H1 (cell line): ENCODE results near the gene MAP4K5. TPM values are rescaled to one million over a fixed set of nuclear protein-coding genes. Genes with fewer than 3 reads are reported as not detected.

Experiments
- CTCF ChIA-PET: fragments of 300-600 bp; sonication (Branson Sonifier 250); formaldehyde crosslinking; loops from one replicate; lab custom pipeline; 2021; ENCODE audit not compliant: partially characterized antibody; lab: Charles Lee
- POLR2A ChIA-PET: fragments of 300-600 bp; sonication (Branson Sonifier 250); formaldehyde crosslinking; loops from one replicate; lab custom pipeline; 2021; ENCODE audit warnings: inconsistent platforms; ENCODE audit not compliant: partially characterized antibody; lab: Charles Lee
- DNase-seq, 2 experiments: peaks; one replicate each; pipeline versions ENCODE4 v3.0.0 to v3.0.0-alpha.2; 2010 to 2022; ENCODE audit warnings: low spot score in 2 of 2, low read depth in 1 of 2, mixed read lengths in 1 of 2
- FAIRE-seq: peaks from 2 replicates; lab custom pipeline; 2011; peaks lifted over from hg19 to GRCh38; lab: Jason Lieb, UNC
- H2AFZ ChIP-seq: 2 replicates; pipeline ENCODE4 v1.8.1; 2012; ENCODE audit warnings: low read length, inconsistent platforms
- H2AK5ac ChIP-seq: 2 replicates; pipeline ENCODE4 v1.6.1; 2013; ENCODE audit warnings: low read depth, low read length
- H2BK120ac ChIP-seq: replicated peaks from 2 replicates; pipeline ENCODE3; 2013; ENCODE audit warnings: low read depth, low read length, inconsistent platforms
- H2BK12ac ChIP-seq: 2 replicates; pipeline ENCODE4 v1.6.1; 2013; ENCODE audit warnings: low read depth, low read length
- H2BK15ac ChIP-seq: 2 replicates; pipeline ENCODE4 v1.6.1; 2013; ENCODE audit warnings: low read length
- H2BK20ac ChIP-seq: 2 replicates; pipeline ENCODE4 v1.6.1; 2013; ENCODE audit warnings: low read length
- H2BK5ac ChIP-seq: 2 replicates; pipeline ENCODE4 v1.6.1; 2013; ENCODE audit warnings: low read depth, low read length
- H3K14ac ChIP-seq: 2 replicates; pipeline ENCODE4 v1.6.1; 2013; ENCODE audit warnings: inconsistent platforms; ENCODE audit not compliant: insufficient read length
- H3K18ac ChIP-seq: 2 replicates; pipeline ENCODE4 v1.6.1; 2013; ENCODE audit warnings: low read length; ENCODE audit errors: extremely low read depth
- H3K23ac ChIP-seq: 2 replicates; pipeline ENCODE4 v1.6.1; 2013; ENCODE audit warnings: inconsistent platforms; ENCODE audit not compliant: insufficient read length
- H3K23me2 ChIP-seq: 2 replicates; pipeline ENCODE4 v1.6.1; 2013; ENCODE audit warnings: low read depth, low read length
- H3K27ac ChIP-seq: 2 replicates; pipeline ENCODE4 v1.6.1; 2011; ENCODE audit warnings: low read depth, low read length, inconsistent platforms
- H3K27me3 ChIP-seq, 4 experiments: replicated peaks in 1 of 4; 1 replicate in 1 of 4; 2 replicates in 3 of 4; pipeline versions ENCODE4 v1.6.1 to v1.8.1; 2011 to 2013; ENCODE audit warnings: low read length in 3 of 4, mild to moderate bottlenecking in 3 of 4, inconsistent platforms in 2 of 4, mixed read lengths in 2 of 4, moderate library complexity in 1 of 4; ENCODE audit not compliant: control insufficient read depth in 3 of 4, insufficient read depth in 3 of 4; ENCODE audit errors: extremely low read depth in 1 of 4
- H3K36me3 ChIP-seq, 4 experiments: 2 replicates each; pipeline versions ENCODE4 v1.6.1 to v1.8.1; 2011 to 2013; ENCODE audit warnings: mild to moderate bottlenecking in 4 of 4, low read length in 3 of 4, moderate library complexity in 2 of 4, control low read depth in 1 of 4, inconsistent platforms in 1 of 4; ENCODE audit not compliant: insufficient read depth in 4 of 4, control insufficient read depth in 2 of 4
- H3K4ac ChIP-seq: replicated peaks from 2 replicates; pipeline ENCODE3; 2013; ENCODE audit warnings: low read length, low read depth, mixed read lengths, inconsistent platforms; ENCODE audit not compliant: insufficient read length
- H3K4me1 ChIP-seq, 4 experiments: replicated peaks in 1 of 4; 1 replicate in 1 of 4; 2 replicates in 3 of 4; pipeline versions ENCODE4 v1.6.1 to v1.8.1; 2011 to 2013; ENCODE audit warnings: low read length in 3 of 4, inconsistent platforms in 2 of 4, mixed read lengths in 1 of 4; ENCODE audit not compliant: insufficient read depth in 4 of 4, control insufficient read depth in 3 of 4
- H3K4me2 ChIP-seq, 2 experiments: 2 replicates each; pipeline versions ENCODE4 v1.6.1 to v1.8.1; 2011 to 2013; ENCODE audit warnings: low read depth in 2 of 2, low read length in 2 of 2, control low read depth in 1 of 2, inconsistent platforms in 1 of 2, mild to moderate bottlenecking in 1 of 2; ENCODE audit not compliant: insufficient read depth in 1 of 2
- H3K4me3 ChIP-seq, 4 experiments: fragments of 200-600, 300-600 bp in 1 of 4; sonication (generic), shearing (Covaris generic), sonication (Bioruptor Twin) in 1 of 4; 2 replicates each; pipeline versions ENCODE4 v1.5.1 to v1.8.1; 2011 to 2016; ENCODE audit warnings: low read length in 4 of 4, low read depth in 3 of 4, control low read depth in 2 of 4, inconsistent platforms in 2 of 4, mild to moderate bottlenecking in 2 of 4, mixed read lengths in 1 of 4, moderate library complexity in 1 of 4; ENCODE audit not compliant: insufficient read depth in 2 of 4; ENCODE audit errors: extremely low read depth in 1 of 4
- H3K56ac ChIP-seq: replicated peaks from 2 replicates; pipeline ENCODE3; 2013; ENCODE audit warnings: low read depth, mild to moderate bottlenecking, mixed read lengths, low read length, inconsistent platforms; ENCODE audit not compliant: insufficient read length
- H3K79me1 ChIP-seq: 2 replicates; pipeline ENCODE4 v1.6.1; 2013; ENCODE audit warnings: low read depth, low read length, control low read depth
- H3K79me2 ChIP-seq, 2 experiments: 2 replicates each; pipeline versions ENCODE4 v1.6.1 to v1.8.1; 2012 to 2013; ENCODE audit warnings: low read length in 2 of 2, mild to moderate bottlenecking in 2 of 2, inconsistent platforms in 1 of 2; ENCODE audit not compliant: insufficient read depth in 2 of 2, control insufficient read depth in 1 of 2
- H3K9ac ChIP-seq, 4 experiments: replicated peaks in 1 of 4; 1 replicate in 1 of 4; 2 replicates in 3 of 4; pipeline versions ENCODE4 v1.6.1 to v1.8.1; 2011 to 2013; ENCODE audit warnings: low read depth in 3 of 4, low read length in 3 of 4, control low read depth in 2 of 4, mild to moderate bottlenecking in 2 of 4, moderate library complexity in 2 of 4, inconsistent platforms in 1 of 4; ENCODE audit errors: extremely low read depth in 1 of 4
- H3K9me3 ChIP-seq, 2 experiments: 2 replicates each; pipeline versions ENCODE4 v1.6.1 to v1.8.1; 2012 to 2013; ENCODE audit warnings: mild to moderate bottlenecking in 2 of 2, moderate library complexity in 2 of 2, control low read depth in 1 of 2, inconsistent platforms in 1 of 2, low read depth in 1 of 2, low read length in 1 of 2, mixed read lengths in 1 of 2; ENCODE audit not compliant: insufficient read depth in 2 of 2
- H4K20me1 ChIP-seq, 2 experiments: replicated peaks in 1 of 2; 2 replicates each; pipeline versions ENCODE3 to v1.8.1; 2011 to 2013; ENCODE audit warnings: inconsistent platforms in 2 of 2, low read length in 2 of 2, mild to moderate bottlenecking in 1 of 2; ENCODE audit not compliant: insufficient read depth in 2 of 2, control insufficient read depth in 1 of 2
- H4K5ac ChIP-seq: 2 replicates; pipeline ENCODE4 v1.6.1; 2013; ENCODE audit warnings: low read length, low read depth, mixed read lengths, inconsistent platforms; ENCODE audit not compliant: insufficient read length
- H4K8ac ChIP-seq: 2 replicates; pipeline ENCODE4 v1.8.0; 2013; ENCODE audit warnings: mild to moderate bottlenecking, moderate library complexity, low read length, inconsistent platforms; ENCODE audit not compliant: insufficient read depth; ENCODE audit errors: extremely low read depth
- H4K91ac ChIP-seq: replicated peaks from 2 replicates; pipeline ENCODE3; 2013; ENCODE audit warnings: low read length, mixed read lengths, inconsistent platforms; ENCODE audit not compliant: insufficient read length
- CREB1 ChIP-seq: IDR thresholded peaks from 2 replicates; pipeline ENCODE4 v1.6.1; 2012; ENCODE audit warnings: inconsistent platforms
- HDAC6 ChIP-seq: IDR thresholded peaks from one replicate; pipeline ENCODE4 v1.7.1; 2012; ENCODE audit warnings: low read depth, mild to moderate bottlenecking, inconsistent platforms, low read length, moderate library complexity
- PHF8 ChIP-seq: fragments of 200-600 bp; sonication (generic); conservative IDR thresholded peaks from 2 replicates; pipeline ENCODE4 v1.7.1; 2012; ENCODE audit warnings: low read depth, mild to moderate bottlenecking, inconsistent platforms, low read length, moderate library complexity
- SIX5 ChIP-seq: IDR thresholded peaks from 2 replicates; pipeline ENCODE4 v1.6.1; 2011; ENCODE audit warnings: mild to moderate bottlenecking, low read depth, low read length
- SRF ChIP-seq: IDR thresholded peaks from 2 replicates; pipeline ENCODE4 v1.6.1; 2011; ENCODE audit warnings: mild to moderate bottlenecking, low read depth, low read length, moderate library complexity
- TAF7 ChIP-seq: optimal IDR thresholded peaks from 2 replicates; pipeline ENCODE3; 2011; ENCODE audit warnings: low read depth, mild to moderate bottlenecking, inconsistent platforms, low read length, moderate library complexity, borderline replicate concordance
- USF2 ChIP-seq: IDR thresholded peaks from 2 replicates; pipeline ENCODE4 v1.6.1; 2011; ENCODE audit warnings: low read length, improper control_type of control experiment
- WGBS, 2 experiments: shearing (Covaris generic) in 1 of 2; methylation state at CpG; one replicate each; pipeline versions ENCODE4 v1.1.6 to v1.1.7; 2013 to 2015; ENCODE audit warnings: low lambda C conversion rate in 2 of 2, mixed read lengths in 2 of 2, inconsistent platforms in 1 of 2, low coverage in 1 of 2, missing lambda C conversion rate in 1 of 2; ENCODE audit not compliant: insufficient replicate concordance in 2 of 2, insufficient coverage in 1 of 2, insufficient read length in 1 of 2; ENCODE audit errors: extremely low coverage in 1 of 2, missing lambda C conversion rate in 1 of 2; 5-methylcytosine and 5-hydroxymethylcytosine counted together
- polyA plus RNA-seq, 7 experiments: library from polyadenylated mRNA; depleted of rRNA in 3 of 7; stranded (reverse) in 5 of 7; unstranded in 2 of 7; fragments of >200 nt in 5 of 7; fragments of 200-250 nt in 2 of 7; gene quantifications; 1 replicate in 5 of 7; 2 replicates in 1 of 7; 4 replicates in 1 of 7; pipeline versions ENCODE4 v1.2.1 to v1.2.3, GENCODE V29; 2011 to 2013; ENCODE audit warnings: missing spikeins in 2 of 7, mixed read lengths in 2 of 7
- total RNA-seq: library from RNA; stranded (reverse); fragmentation: NEBNext Ultra II Directional; extraction: Animal tissue kit (Norgen Biotek cat#: 25700); gene quantifications from 2 replicates; pipeline ENCODE4 v1.2.1, GENCODE V29; 2021

Gene MAP4K5
- total and polyA plus RNA-seq, 2 of the 8 experiments (the other 6 are each of a cell fraction or from before 2014, with no cell fraction given): 7.6 to 34.5 TPM

GRCh38 chr14:50534416-50534815 lies 2.0 kb upstream of the MAP4K5 start:
- peaks cover 0 to 5% of the 10 kb centered on the region in 2 experiments for H4K20me1 ChIP-seq
- H3K23me2 ChIP-seq: peaks cover 11% of the 10 kb centered on the region
- no peak overlapping the region for H3K27ac ChIP-seq
- no peak overlapping the region for H2BK12ac ChIP-seq
- H3K4me2 ChIP-seq: no peak overlapping the region
- no peak overlapping the region for H2BK15ac ChIP-seq
- POLR2A ChIA-PET: no interaction called here
- DNase-seq (no peak), FAIRE-seq (no peak)
- H3K4me3 ChIP-seq: no peak overlapping the region
- H3K56ac ChIP-seq: no peak overlapping the region
- peaks cover 0 to 6% of the 10 kb centered on the region in 2 experiments; a peak in 1 of 4 replicates for H3K9me3 ChIP-seq
- no peak overlapping the region for H4K5ac ChIP-seq
- H2AFZ ChIP-seq: no peak overlapping the region
- no peaks in the 10 kb centered on the region for H3K27me3 ChIP-seq
- no peak overlapping the region for H3K18ac ChIP-seq
- H4K91ac ChIP-seq: no peak overlapping the region
- no peak overlapping the region for H2BK120ac ChIP-seq
- H3K36me3 ChIP-seq: no peaks in the 10 kb centered on the region
- no peak overlapping the region for H2BK20ac ChIP-seq
- no peak overlapping the region for H3K9ac ChIP-seq
- no peaks in the 10 kb centered on the region for H3K79me1 ChIP-seq
- H2BK5ac ChIP-seq: no peak overlapping the region
- WGBS, 2 experiments: 86% methylated on average over 3 of the region's 3 CpGs; no CpG with 5 or more reads in 1 of the 2 experiments
- peaks cover 0 to 6% (median 4%) of the 10 kb centered on the region in 4 experiments; a peak in 3 of 7 replicates for H3K4me1 ChIP-seq
- no peak overlapping the region for H2AK5ac ChIP-seq
- H3K14ac ChIP-seq: no peak overlapping the region
- peaks cover 5 to 23% of the 10 kb centered on the region in 2 experiments; a peak in 3 of 4 replicates for H3K79me2 ChIP-seq
- CTCF ChIA-PET: no interaction called here
- H3K23ac ChIP-seq: no peak overlapping the region
- no peak overlapping the region for H3K4ac ChIP-seq
- TF ChIP-seq CREB1 (no peak), USF2 (no peak), PHF8 (no peak), TAF7 (no peak), SRF (no peak), SIX5 (no peak), HDAC6 (no peak)
- H4K8ac ChIP-seq: no peak overlapping the region
